Suprapubic skin (tissue), 4 donors: ENCODE data around the gene MAGI1. TPM values are rescaled to one million over a fixed set of nuclear protein-coding genes. Genes with fewer than 3 reads are reported as not detected.

Experiments
- DNase-seq, 2 donors: peaks; one replicate each; pipeline ENCODE4 v3.0.0-alpha.2; 2019; ENCODE audit warnings: low spot score in 2 of 2
- H3K27ac ChIP-seq: fragments of 200-600 bp; sonication (generic); one replicate; pipeline ENCODE4 v1.5.1; 2019
- H3K27me3 ChIP-seq: fragments of 200-600 bp; sonication (generic); one replicate; pipeline ENCODE4 v1.5.1; 2019
- H3K36me3 ChIP-seq: fragments of 200-600 bp; sonication (generic); one replicate; pipeline ENCODE4 v1.5.1; 2019
- H3K4me1 ChIP-seq: fragments of 200-600 bp; sonication (generic); one replicate; pipeline ENCODE4 v1.5.1; 2019
- H3K4me3 ChIP-seq: fragments of 200-600 bp; sonication (generic); one replicate; pipeline ENCODE4 v1.5.1; 2019; ENCODE audit warnings: mild to moderate bottlenecking
- H3K9me3 ChIP-seq: fragments of 200-600 bp; sonication (generic); one replicate; pipeline ENCODE4 v1.5.1; 2019
- EP300 ChIP-seq: sonication (generic); formaldehyde crosslinking; IDR thresholded peaks from one replicate; pipeline ENCODE4 v1.6.1; 2017; ENCODE audit warnings: antibody characterized with exemption
- POLR2A ChIP-seq, 2 donors: fragments of 450-650 bp; IDR thresholded peaks; one replicate each; pipeline ENCODE4 v1.6.1; 2017; ENCODE audit warnings: antibody characterized with exemption in 2 of 2, mild to moderate bottlenecking in 2 of 2, moderate library complexity in 2 of 2
- POLR2AphosphoS5 ChIP-seq, 3 donors: sonication (generic); formaldehyde crosslinking; IDR thresholded peaks; one replicate each; pipeline ENCODE4 v1.6.1; 2017; ENCODE audit warnings: antibody characterized with exemption in 3 of 3
- WGBS: methylation state at CpG from one replicate; pipeline ENCODE4 v1.1.5; 2018; 5-methylcytosine and 5-hydroxymethylcytosine counted together
- total RNA-seq, 4 donors: library from RNA; depleted of rRNA; stranded (reverse); fragments of >200 nt; gene quantifications; one replicate each; pipeline ENCODE4 v1.1.0, GENCODE V29; 2016
- TF ChIP-seq, protein P1 (sequence below), 2 donors: fragments of 200-600 bp in 1 of 2; fragments of 450-650 bp in 1 of 2; sonication (generic) in 1 of 2; IDR thresholded peaks; one replicate each; pipeline ENCODE4 v1.5.1; 2016 to 2019; ENCODE audit warnings: antibody characterized with exemption in 2 of 2, mild to moderate bottlenecking in 1 of 2, moderate library complexity in 1 of 2

Gene MAGI1
- total RNA-seq, 4 donors from 2014 or later, result 37.9 to 71.5 (median 48.6) TPM

DNA sequence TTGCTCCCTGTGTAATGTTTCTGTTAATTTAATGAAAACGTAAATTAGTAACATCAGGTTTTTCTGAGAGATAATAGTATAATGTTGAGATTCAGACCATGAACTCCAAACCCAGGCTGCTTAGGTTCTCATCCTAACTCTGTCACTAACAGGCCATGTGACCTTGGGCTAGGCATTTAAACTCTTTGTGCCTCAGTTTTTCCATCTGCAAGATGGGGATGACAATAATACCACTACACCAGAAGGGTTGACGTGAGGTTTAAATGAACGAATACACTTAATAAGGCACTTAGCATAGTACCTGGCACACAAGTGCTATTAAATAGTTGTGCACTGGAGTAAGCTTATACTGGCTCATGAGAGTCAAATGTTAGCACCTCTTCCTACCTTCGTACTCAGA is 370.8 kb downstream of the MAGI1 start:
- Histone ChIP-seq H3K27ac (no peak overlapping the region), H3K27me3 (no peaks in the 10 kb centered on the region), H3K36me3 (no peaks in the 10 kb centered on the region), H3K4me1 (peaks cover 3% of the 10 kb centered on the region), H3K9me3 (no peaks in the 10 kb centered on the region), H3K4me3 (no peak overlapping the region)
- WGBS, result 97% methylated on average over 4 of the region's 4 CpGs
- no peak for DNase-seq
- TF ChIP-seq POLR2AphosphoS5 (IDR thresholded peaks at IDR 0.05) (no peak), POLR2A (IDR thresholded peaks at IDR 0.05) (no peak), EP300 (no peak)
- TF ChIP-seq, protein P1, sequence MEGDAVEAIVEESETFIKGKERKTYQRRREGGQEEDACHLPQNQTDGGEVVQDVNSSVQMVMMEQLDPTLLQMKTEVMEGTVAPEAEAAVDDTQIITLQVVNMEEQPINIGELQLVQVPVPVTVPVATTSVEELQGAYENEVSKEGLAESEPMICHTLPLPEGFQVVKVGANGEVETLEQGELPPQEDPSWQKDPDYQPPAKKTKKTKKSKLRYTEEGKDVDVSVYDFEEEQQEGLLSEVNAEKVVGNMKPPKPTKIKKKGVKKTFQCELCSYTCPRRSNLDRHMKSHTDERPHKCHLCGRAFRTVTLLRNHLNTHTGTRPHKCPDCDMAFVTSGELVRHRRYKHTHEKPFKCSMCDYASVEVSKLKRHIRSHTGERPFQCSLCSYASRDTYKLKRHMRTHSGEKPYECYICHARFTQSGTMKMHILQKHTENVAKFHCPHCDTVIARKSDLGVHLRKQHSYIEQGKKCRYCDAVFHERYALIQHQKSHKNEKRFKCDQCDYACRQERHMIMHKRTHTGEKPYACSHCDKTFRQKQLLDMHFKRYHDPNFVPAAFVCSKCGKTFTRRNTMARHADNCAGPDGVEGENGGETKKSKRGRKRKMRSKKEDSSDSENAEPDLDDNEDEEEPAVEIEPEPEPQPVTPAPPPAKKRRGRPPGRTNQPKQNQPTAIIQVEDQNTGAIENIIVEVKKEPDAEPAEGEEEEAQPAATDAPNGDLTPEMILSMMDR (IDR thresholded peaks at IDR 0.05), result no peak

DNA sequence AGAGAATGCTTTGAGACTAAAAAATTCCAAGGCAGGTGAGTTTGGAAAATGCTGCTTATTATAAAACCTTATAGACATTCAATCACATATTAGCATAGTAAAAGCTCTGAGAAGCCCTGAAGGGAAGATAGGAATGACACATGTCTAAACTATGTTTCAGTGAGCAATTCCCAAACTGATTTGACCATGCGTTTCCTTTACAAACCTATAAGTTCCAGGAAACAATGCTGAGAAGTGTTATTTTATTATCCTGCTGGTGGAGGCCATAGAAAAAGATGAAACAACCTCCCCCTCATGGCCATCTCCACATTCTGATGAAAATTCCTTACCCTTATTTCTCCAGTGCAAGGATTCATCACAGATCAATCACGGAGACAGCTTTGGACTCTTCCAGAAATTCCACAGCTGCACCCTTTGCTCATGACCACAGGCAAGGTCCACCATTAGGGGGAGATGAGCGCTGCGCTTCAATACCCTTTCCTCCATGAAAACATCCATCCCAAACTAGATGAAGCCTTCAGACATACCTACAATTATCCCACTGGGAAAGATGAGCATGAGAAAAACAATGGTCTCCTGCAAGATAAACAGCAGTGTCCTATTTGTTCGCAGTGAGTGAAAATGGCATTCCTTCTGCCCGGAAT is 372.1 kb downstream of the MAGI1 start:
- H3K9me3 ChIP-seq, result no peaks in the 10 kb centered on the region
- no peak overlapping the region for H3K27ac ChIP-seq
- TF ChIP-seq POLR2AphosphoS5 (IDR thresholded peaks at IDR 0.05), result no peak
- no peak for TF ChIP-seq EP300
- TF ChIP-seq POLR2A (IDR thresholded peaks at IDR 0.05), result no peak
- TF ChIP-seq, protein P1 (IDR thresholded peaks at IDR 0.05), result no peak
- H3K4me3 ChIP-seq, result no peak overlapping the region
- no peak for DNase-seq
- H3K36me3 ChIP-seq, result no peaks in the 10 kb centered on the region
- peaks cover 3% of the 10 kb centered on the region for H3K4me1 ChIP-seq
- WGBS, result 71% methylated on average over 6 of the region's 6 CpGs
- H3K27me3 ChIP-seq, result no peaks in the 10 kb centered on the region

- 87% methylated on average over 2 of the region's 2 CpGs for WGBS
- TF ChIP-seq POLR2AphosphoS5 (IDR thresholded peaks at IDR 0.05), result no peak
- TF ChIP-seq POLR2A (IDR thresholded peaks at IDR 0.05), result no peak
- TF ChIP-seq, protein P1 (IDR thresholded peaks at IDR 0.05), result no peak
- TF ChIP-seq EP300, result no peak
- H3K9me3 ChIP-seq, result no peaks in the 10 kb centered on the region
- H3K4me3 ChIP-seq, result no peak overlapping the region
- H3K27ac ChIP-seq, result no peak overlapping the region
- H3K4me1 ChIP-seq, result peaks cover 3% of the 10 kb centered on the region
- no peak for DNase-seq
- no peaks in the 10 kb centered on the region for H3K27me3 ChIP-seq
- H3K36me3 ChIP-seq, result no peaks in the 10 kb centered on the region
These were observed 372.8 kb downstream of the MAGI1 start for GRCh38 chr3:65665915-65666314.

GRCh38 chr3:65664931-65665330 is 373.8 kb downstream of the MAGI1 start:
- Histone ChIP-seq H3K27me3 (no peaks in the 10 kb centered on the region), H3K9me3 (no peaks in the 10 kb centered on the region), H3K36me3 (no peaks in the 10 kb centered on the region), H3K4me3 (no peak overlapping the region), H3K4me1 (peaks cover 3% of the 10 kb centered on the region), H3K27ac (no peak overlapping the region)
- TF ChIP-seq POLR2AphosphoS5 (IDR thresholded peaks at IDR 0.05), result no peak
- TF ChIP-seq, protein P1 (IDR thresholded peaks at IDR 0.05), result no peak
- no peak for TF ChIP-seq EP300
- TF ChIP-seq POLR2A (IDR thresholded peaks at IDR 0.05), result no peak
- DNase-seq, result no peak
- 90% methylated on average over 2 of the region's 2 CpGs for WGBS

DNA sequence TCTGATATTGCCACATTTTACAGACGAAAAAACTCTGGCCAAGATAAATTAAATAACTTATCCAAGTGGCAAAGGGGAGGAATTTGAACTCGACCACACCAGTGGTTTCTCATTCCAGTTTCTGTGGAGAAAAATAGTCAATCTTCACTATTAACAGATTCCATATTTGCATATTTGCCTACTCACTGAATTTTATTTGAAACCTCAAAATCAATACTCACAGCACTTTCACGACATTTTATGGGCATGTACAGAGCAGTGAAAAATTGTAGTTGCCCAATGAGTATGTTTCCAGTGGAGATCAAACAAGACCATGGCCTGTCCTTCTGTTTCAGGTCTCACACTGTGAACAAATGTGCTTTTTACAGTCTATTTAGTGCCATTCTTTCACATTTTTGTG is 374.3 kb downstream of the MAGI1 start:
- Histone ChIP-seq H3K4me1 (no peaks in the 10 kb centered on the region), H3K36me3 (no peaks in the 10 kb centered on the region), H3K27ac (no peak overlapping the region), H3K4me3 (no peak overlapping the region), H3K9me3 (no peaks in the 10 kb centered on the region), H3K27me3 (no peaks in the 10 kb centered on the region)
- DNase-seq, result no peak
- no peak for TF ChIP-seq POLR2AphosphoS5 (IDR thresholded peaks at IDR 0.05)
- TF ChIP-seq, protein P1 (IDR thresholded peaks at IDR 0.05), result no peak
- TF ChIP-seq EP300, result no peak
- TF ChIP-seq POLR2A (IDR thresholded peaks at IDR 0.05), result no peak
- WGBS, result 75% methylated on average over 3 of the region's 3 CpGs
